Measurements from ENCODE around the gene TPPP2. TPM values are rescaled to one million over a fixed set of nuclear protein-coding genes. Genes with fewer than 3 reads are reported as not detected.
"Not testable (repeated sequence)": the region's sequence is repeated elsewhere in the genome, so short reads cannot be mapped to it uniquely, and the experiment has no call there.

The TPPP2 gene
- polyA plus RNA-seq, 3 donors, result 3.1 to 4.2 (median 4.0) TPM

GRCh38 chr14:21037156-21037555 lies 7.1 kb downstream of the TPPP2 start:
- DNase-seq, result no peak

DNA sequence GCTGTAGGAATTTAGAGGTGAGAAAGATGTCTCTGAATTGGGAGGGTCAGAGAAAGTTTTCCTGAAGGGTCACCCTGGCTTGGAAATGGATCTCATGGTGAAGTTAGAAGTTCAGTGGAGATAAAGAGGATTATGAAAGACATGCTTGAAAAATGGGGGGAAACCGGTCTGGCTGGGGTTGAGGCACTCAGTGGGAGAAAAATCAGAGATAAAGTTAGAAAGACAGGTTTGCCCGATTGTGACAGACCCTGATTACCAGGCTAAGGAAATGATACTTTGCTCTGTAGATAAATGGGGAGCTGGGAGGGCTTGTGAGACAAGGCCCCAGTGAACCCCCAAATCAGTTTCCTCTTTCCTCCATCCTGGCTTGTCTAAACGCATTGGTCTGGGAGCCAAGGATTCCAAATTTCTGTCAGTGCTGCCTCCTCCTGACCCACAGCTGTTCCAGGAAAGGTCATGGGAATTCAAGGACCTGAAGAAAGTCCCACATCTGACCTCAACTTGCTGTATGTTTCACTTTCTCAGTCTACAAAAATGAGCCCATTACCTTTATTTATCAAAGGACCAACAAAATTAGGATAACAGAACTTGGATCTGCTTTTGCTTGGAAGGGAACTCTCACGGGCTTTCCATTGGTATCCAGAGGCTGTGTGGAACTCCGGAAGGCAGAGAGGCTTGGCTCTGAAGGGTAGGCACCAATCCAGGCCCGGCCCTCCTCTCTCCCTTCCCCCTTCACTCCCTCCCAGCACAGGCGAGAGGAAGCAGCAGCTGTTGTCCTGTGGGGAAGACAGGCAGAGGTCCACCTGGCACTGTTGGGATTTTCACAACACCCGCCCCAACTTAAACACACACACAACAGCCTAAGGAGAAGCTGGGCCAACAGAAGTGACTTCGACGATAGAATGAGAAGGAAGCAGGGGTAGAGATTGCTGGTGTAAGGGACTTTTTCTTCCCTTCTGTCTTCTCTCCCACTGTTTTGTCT lies 8.7 kb downstream of the TPPP2 start:
- peak; percentile 62 for DNase-seq

GRCh38 chr14:21039585-21040369 lies 9.8 kb downstream of the TPPP2 start:
- DNase-seq, result peak; percentile 76

DNA sequence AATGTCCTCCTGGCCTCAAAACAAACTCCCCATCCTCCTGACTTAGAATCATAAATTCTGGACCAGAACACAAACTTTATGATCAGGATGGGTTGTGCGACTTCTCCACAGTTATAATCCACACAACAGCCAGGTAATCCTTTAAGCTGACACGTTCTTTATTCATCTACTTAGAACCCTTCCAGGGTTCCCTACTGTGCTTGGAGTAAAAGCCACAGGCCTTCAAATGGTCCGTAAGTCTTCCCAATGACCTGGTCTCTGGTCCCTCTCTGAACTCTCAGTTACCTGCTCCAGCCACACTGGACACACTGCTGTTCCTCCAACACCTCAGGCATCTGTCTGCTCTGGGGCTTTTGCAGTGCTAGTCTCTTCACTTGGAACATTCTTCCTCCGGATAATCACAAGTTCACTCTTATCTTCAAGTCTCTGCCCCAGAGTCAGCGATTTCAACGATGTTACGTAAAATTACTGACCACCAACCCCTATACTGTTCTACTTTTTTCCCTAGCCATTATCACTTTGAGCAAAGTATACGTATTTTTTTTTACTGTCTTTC lies 10.4 kb downstream of the TPPP2 start:
- DNase-seq, result no peak

DNA sequence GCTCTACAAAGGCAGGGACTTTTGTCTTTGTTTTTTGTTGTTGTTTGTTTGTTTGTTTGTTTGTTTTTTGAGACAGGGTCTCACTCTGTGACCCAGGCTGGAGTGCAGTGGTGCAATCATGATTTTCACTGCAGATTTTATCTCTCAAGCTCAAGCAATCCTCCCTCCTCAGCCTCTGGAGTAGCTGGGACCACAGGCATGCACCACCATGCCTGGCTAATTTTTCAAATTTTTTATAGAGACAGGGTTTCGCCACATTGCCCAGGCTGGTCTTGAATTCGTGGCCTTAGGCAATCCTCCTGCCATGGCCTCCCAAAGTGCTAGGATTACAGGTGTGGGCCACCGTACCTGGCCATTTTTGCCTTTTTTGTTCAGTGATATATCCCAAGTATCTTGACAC lies 10.9 kb downstream of the TPPP2 start:
- DNase-seq, result not testable (repeated sequence)

DNA sequence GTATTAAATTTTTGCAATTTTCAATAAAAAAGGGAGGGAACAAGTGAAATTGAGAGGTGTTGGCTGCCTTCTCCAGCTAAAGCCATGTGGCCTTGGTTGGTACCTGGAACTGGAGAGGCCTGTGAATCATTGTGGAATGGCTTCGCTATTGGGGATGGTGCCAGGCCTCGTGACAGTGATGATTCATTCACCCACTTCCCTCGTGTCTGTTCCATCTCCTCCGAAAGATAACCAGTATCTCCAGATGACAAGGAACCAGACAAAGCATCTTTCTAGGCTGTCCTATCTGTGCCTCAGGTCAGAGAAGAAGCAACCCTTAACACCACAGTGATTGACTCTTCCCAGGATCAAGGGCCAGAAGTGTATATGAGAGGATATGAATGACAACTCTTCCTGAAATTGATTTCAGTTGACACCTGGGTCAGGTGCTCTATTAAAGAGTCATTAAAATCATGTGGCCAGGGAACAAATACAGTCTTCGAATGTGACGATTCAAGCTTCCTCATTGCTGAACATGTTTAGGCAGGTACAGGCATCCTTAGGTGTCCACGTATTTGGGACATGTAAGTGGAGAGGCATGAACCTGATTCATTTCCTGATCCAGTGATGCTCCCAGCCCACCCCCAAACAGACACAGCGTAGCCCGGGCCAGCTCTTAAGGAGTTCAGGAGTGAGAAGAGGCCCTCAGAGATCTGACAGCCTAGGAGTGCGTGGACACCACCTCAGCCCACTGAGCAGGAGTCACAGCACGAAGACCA lies 11.8 kb downstream of the TPPP2 start, which contains the start of gene RNASE7:
RNASE7 (plus strand) TSS at position 687 of the 758 bp plus-strand sequence. CDS start 631 bp downstream, outside the sequence.
- DNase-seq, result no peak

DNA sequence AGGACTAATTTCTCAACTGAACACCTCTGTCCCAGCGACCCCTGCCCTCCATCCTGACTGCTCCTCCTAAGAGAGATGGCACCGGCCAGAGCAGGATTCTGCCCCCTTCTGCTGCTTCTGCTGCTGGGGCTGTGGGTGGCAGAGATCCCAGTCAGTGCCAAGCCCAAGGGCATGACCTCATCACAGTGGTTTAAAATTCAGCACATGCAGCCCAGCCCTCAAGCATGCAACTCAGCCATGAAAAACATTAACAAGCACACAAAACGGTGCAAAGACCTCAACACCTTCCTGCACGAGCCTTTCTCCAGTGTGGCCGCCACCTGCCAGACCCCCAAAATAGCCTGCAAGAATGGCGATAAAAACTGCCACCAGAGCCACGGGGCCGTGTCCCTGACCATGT lies 12.9 kb downstream of the TPPP2 start:
- no peak for DNase-seq

- no peak for DNase-seq
These were observed 13.5 kb downstream of the TPPP2 start for GRCh38 chr14:21043387-21043973.

DNA sequence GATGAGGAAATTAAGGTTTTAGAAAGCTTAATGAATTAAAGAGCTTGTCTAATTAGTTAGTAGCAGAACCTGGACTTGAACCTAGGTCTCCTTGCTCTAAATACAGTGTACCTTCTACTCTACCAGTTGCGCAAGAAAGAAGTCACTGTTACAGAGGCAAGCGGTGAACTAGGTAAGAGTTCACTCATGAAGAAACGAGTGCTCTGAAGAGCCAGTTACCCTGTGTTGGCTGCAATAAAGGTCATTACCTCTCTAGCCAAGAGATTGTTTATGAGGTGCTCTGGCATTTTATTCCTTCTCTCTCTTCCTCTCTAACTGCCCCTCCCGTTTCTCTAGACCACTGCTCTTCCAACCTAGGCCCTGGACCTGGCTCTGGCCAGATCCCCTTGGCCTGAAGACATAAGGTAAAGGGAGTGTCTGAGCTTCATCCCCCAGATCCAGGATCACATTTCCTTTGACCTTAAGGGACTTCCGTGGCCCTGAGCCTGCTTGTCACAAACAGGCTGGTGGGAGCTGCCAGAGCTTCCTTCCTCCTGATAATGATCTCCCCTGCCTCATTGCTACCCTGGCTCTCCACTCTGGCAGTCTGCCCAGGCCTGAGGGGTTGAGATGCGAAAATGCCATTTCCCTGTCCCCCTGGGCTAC lies 14.1 kb downstream of the TPPP2 start:
- DNase-seq, result peak; percentile 28

DNA sequence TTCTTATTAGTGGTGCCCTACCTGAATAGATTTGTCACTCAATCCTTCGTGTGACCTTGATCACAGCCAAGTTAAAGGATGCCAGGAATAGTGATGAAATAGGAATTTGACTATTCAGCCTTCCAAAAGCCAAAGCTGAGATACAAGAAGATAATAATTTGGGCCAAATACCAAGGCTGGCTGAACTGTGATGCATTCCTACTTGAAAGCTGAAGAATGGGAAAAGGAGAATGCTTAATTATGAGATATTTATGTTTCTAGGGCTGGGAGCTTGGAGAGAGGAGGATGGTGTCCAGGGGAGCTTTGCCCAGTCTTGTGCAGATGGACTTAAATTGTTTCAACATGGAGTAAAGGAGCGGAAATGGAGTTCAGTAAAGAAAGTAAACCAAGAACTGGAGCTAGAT lies 17.4 kb downstream of the TPPP2 start:
- no peak for DNase-seq

GRCh38 chr14:21048638-21049037 lies 18.6 kb downstream of the TPPP2 start:
- DNase-seq, result no peak

GRCh38 chr14:21049271-21049673 lies 19.3 kb downstream of the TPPP2 start:
- no peak for DNase-seq

- no peak for DNase-seq
These were observed 20.6 kb downstream of the TPPP2 start for GRCh38 chr14:21050597-21050996.

- no peak for DNase-seq
These were observed 23.4 kb downstream of the TPPP2 start for GRCh38 chr14:21053184-21054122.

GRCh38 chr14:21054123-21054767 lies 24.2 kb downstream of the TPPP2 start:
- no peak for DNase-seq

DNA sequence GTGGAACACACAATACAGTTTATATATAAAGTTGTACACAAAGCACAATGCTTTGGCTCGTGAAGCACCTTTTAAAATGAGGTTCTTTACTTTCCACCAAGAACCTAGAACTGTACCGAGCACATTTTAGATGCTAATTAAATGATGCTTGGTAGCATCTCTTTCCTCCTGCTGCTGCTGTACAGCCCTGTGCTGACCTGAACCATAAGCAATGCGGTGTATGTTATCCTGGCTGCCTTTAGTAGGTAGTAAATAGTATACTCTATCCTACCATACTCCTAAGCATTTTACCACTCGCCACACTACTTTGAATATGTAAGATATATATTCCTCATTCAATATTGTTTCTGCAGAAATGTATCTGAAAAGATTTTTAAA lies 24.7 kb downstream of the TPPP2 start:
- DNase-seq, result no peak

GRCh38 chr14:21055432-21056117 lies 25.6 kb downstream of the TPPP2 start:
- no peak for DNase-seq

GRCh38 chr14:21056520-21057163 lies 26.6 kb downstream of the TPPP2 start:
- DNase-seq, result no peak
